Stimulated activated CD4-positive, alpha-beta T cell treated with anti-CD3 and anti-CD28 coated beads, Interleukin-4, amount 100 ng/mL, for 48 hours (primary cell): ENCODE results near the gene SIAH3.
"Not testable (repeated sequence)": the region's sequence is repeated elsewhere in the genome, so short reads cannot be mapped to it uniquely, and the experiment has no call there.

ENCODE experiments used
- DNase-seq, 2 donors: peaks; one replicate each; pipeline ENCODE4 v3.0.0-alpha.2; 2020; ENCODE audit warnings: low read depth in 2 of 2

SIAH3 gene

GRCh38 chr13:45783346-45784043 lies 68.1 kb downstream of the SIAH3 start:
- DNase-seq, result no peak

- DNase-seq, result no peak
Observed at GRCh38 chr13:45782327-45783045, 69.1 kb downstream of the SIAH3 start.

- DNase-seq, result no peak
Observed at GRCh38 chr13:45781553-45782326, 69.8 kb downstream of the SIAH3 start.

- DNase-seq, result no peak
Observed at GRCh38 chr13:45779901-45780300, 71.7 kb downstream of the SIAH3 start.

GRCh38 chr13:45778882-45779281 lies 72.7 kb downstream of the SIAH3 start:
- DNase-seq, result no peak

GRCh38 chr13:45776748-45777147 lies 74.8 kb downstream of the SIAH3 start:
- no peak for DNase-seq

GRCh38 chr13:45775401-45775963 lies 76.1 kb downstream of the SIAH3 start:
- no peak for DNase-seq

- DNase-seq, result no peak
Observed at GRCh38 chr13:45773944-45774343, 77.6 kb downstream of the SIAH3 start.

- no peak for DNase-seq
Observed at GRCh38 chr13:45773236-45773635, 78.3 kb downstream of the SIAH3 start.

GRCh38 chr13:45770886-45771285 lies 80.7 kb downstream of the SIAH3 start:
- DNase-seq, result no peak

GRCh38 chr13:45768656-45769479 lies 82.7 kb downstream of the SIAH3 start:
- no peak for DNase-seq

- DNase-seq, result no peak
Observed at GRCh38 chr13:45765464-45765863, 86.1 kb downstream of the SIAH3 start.

GRCh38 chr13:45763419-45763818 lies 88.1 kb downstream of the SIAH3 start:
- no peak for DNase-seq

- not testable (repeated sequence) for DNase-seq
Observed at GRCh38 chr13:45757589-45757988, 94.0 kb downstream of the SIAH3 start.

- DNase-seq, result not testable (repeated sequence)
Observed at GRCh38 chr13:45756498-45756897, 95.1 kb downstream of the SIAH3 start.

GRCh38 chr13:45752510-45752909 lies 99.0 kb downstream of the SIAH3 start:
- no peak for DNase-seq

- no peak for DNase-seq
Observed at GRCh38 chr13:45751885-45752284, 99.7 kb downstream of the SIAH3 start.

GRCh38 chr13:45750566-45750965 lies 101.0 kb downstream of the SIAH3 start:
- no peak for DNase-seq

- DNase-seq, result no peak
Observed at GRCh38 chr13:45748941-45749759, 102.4 kb downstream of the SIAH3 start.

GRCh38 chr13:45747071-45747470 lies 104.5 kb downstream of the SIAH3 start:
- no peak for DNase-seq

GRCh38 chr13:45744979-45745378 lies 106.6 kb downstream of the SIAH3 start:
- no peak for DNase-seq
